Psoas muscle (tissue), 8 donors: ENCODE measurements around the gene AMBRA1. TPM values are rescaled to one million over a fixed set of nuclear protein-coding genes. Genes with fewer than 3 reads are reported as not detected.
A peak's percentile ranks its signal among the peaks of the same experiment; 100 is the strongest.

Source experiments
- ATAC-seq, 4 donors: fragments of 200-7000 bp; cut with Tn5 transposase; one replicate each; pipeline ENCODE4 v1.9.1; 2020; ENCODE audit warnings: moderate library complexity in 3 of 4, mild to moderate bottlenecking in 2 of 4
- DNase-seq, 2 donors: peaks; one replicate each; pipeline ENCODE4 v3.0.0-alpha.2; 2020
- H3K27ac ChIP-seq: fragments of 200-600 bp; one replicate; pipeline ENCODE4 v1.8.0; 2022
- H3K27me3 ChIP-seq, 3 donors: fragments of 200-600 bp in 1 of 3; one replicate each; pipeline versions ENCODE4 v1.6.1 to v1.8.0; 2013 to 2022; ENCODE audit warnings: low read length in 2 of 3, mild to moderate bottlenecking in 2 of 3, moderate library complexity in 1 of 3; ENCODE audit not compliant: insufficient read depth in 3 of 3
- H3K36me3 ChIP-seq, 2 donors: fragments of 200-600 bp in 1 of 2; one replicate each; pipeline versions ENCODE4 v1.6.1 to v1.8.0; 2013 to 2022; ENCODE audit warnings: low read depth in 1 of 2, mild to moderate bottlenecking in 1 of 2, moderate library complexity in 1 of 2; ENCODE audit not compliant: insufficient read depth in 1 of 2
- H3K4me1 ChIP-seq: fragments of 200-600 bp; one replicate; pipeline ENCODE4 v1.8.0; 2022
- H3K4me3 ChIP-seq: fragments of 200-600 bp; one replicate; pipeline ENCODE4 v1.8.0; 2022; ENCODE audit warnings: mild to moderate bottlenecking
- H3K9me3 ChIP-seq: fragments of 200-600 bp; one replicate; pipeline ENCODE4 v1.8.0; 2022
- WGBS, 3 donors: extraction: QIAGEN DNeasy Blood & Tissue Kit; methylation state at CpG; one replicate each; pipeline versions ENCODE4 v1.1.6 to v1.1.7; 2013; 5-methylcytosine and 5-hydroxymethylcytosine counted together
- intact Hi-C, 2 donors: fragments of 100-400 bp; cut with DNase I; formaldehyde crosslinking; loops; one replicate each; pipeline versions ENCODE4 v1.11.0 to v1.14.2; 2022
- polyA plus RNA-seq, 3 donors: library from polyadenylated mRNA; stranded (reverse); fragments of 200-250 nt; gene quantifications; one replicate each; pipeline ENCODE4 v1.2.3, GENCODE V29; 2013
- total RNA-seq, 4 donors: library from RNA; stranded (reverse); fragmentation: NEBNext Ultra II Directional in 2 of 4; extraction: Animal tissue kit (Norgen Biotek cat#: 25700) in 2 of 4; gene quantifications; one replicate each; pipeline versions ENCODE4 v1.2.1 to v1.2.4, GENCODE V29; 2021 to 2023
- TF ChIP-seq, protein P1 (sequence below): fragments of 200-600 bp; IDR thresholded peaks from one replicate; pipeline ENCODE4 v1.8.0; 2022; ENCODE audit warnings: antibody characterized with exemption
- donor health status: healthy with polysubstance abuse.
- donor health status: DM: no; HTN: no; CAD: no; lungs with moderate emphysema.
- donor health status: Bipolar disorder and iron deficiency.
- donor health status: healthy.
- donor health status: DM: yes; HTN: yes; CAD: no.
- donor health status: DM: no; HTN: no; CAD: no.
- donor health status: DM: no; HTN: no; CAD: no.
- donor health status: DM: yes; HTN: yes; CAD: no.

The AMBRA1 gene
- total and polyA plus RNA-seq, 7 donors = 5.1 to 23.5 (median 10.8) TPM

GRCh38 chr11:46611526-46612304, 17.9 kb upstream of the AMBRA1 start:
- H3K36me3 ChIP-seq = no peaks in the 10 kb centered on the region
- no peak for DNase-seq
- H3K4me1 ChIP-seq = peaks cover 12% of the 10 kb centered on the region
- intact Hi-C loops = loop anchor here (5.0 to 10.0 kb wide), 2 partner anchors 217 to 369 kb away; partner anchors contain the start of gene CHRM4 (in 1 of the 2)
- TF ChIP-seq, protein P1, sequence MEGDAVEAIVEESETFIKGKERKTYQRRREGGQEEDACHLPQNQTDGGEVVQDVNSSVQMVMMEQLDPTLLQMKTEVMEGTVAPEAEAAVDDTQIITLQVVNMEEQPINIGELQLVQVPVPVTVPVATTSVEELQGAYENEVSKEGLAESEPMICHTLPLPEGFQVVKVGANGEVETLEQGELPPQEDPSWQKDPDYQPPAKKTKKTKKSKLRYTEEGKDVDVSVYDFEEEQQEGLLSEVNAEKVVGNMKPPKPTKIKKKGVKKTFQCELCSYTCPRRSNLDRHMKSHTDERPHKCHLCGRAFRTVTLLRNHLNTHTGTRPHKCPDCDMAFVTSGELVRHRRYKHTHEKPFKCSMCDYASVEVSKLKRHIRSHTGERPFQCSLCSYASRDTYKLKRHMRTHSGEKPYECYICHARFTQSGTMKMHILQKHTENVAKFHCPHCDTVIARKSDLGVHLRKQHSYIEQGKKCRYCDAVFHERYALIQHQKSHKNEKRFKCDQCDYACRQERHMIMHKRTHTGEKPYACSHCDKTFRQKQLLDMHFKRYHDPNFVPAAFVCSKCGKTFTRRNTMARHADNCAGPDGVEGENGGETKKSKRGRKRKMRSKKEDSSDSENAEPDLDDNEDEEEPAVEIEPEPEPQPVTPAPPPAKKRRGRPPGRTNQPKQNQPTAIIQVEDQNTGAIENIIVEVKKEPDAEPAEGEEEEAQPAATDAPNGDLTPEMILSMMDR = no peak
- H3K4me3 ChIP-seq = no peak overlapping the region
- no peak overlapping the region for H3K27ac ChIP-seq
- H3K9me3 ChIP-seq = no peaks in the 10 kb centered on the region
- peak in 1 of 4 donors; percentile 23 for ATAC-seq
- WGBS, 3 donors = 63 to 79% (median 64%) methylated on average over 5 of the region's 5 CpGs
- H3K27me3 ChIP-seq = no peaks in the 10 kb centered on the region

GRCh38 chr11:46609386-46609785, 15.6 kb upstream of the AMBRA1 start:
- TF ChIP-seq, protein P1 = no peak
- DNase-seq (no peak), ATAC-seq (no peak)
- Histone ChIP-seq H3K27ac (no peak overlapping the region), H3K9me3 (no peaks in the 10 kb centered on the region), H3K36me3 (no peaks in the 10 kb centered on the region), H3K4me1 (no peaks in the 10 kb centered on the region), H3K4me3 (no peak overlapping the region), H3K27me3 (no peaks in the 10 kb centered on the region)
- intact Hi-C loops = no loop called here
- 79 to 99% (median 89%) methylated on average over 6 of the region's 6 CpGs for WGBS, 3 donors

- H3K27ac ChIP-seq = no peak overlapping the region
- WGBS, 3 donors = 66 to 85% (median 79%) methylated on average over 1 of the region's 1 CpG
- TF ChIP-seq, protein P1 = no peak
- intact Hi-C loops = no loop called here
- no peak overlapping the region for H3K4me3 ChIP-seq
- peaks cover 0 to 7% of the 10 kb centered on the region in 2 donors for H3K36me3 ChIP-seq
- H3K4me1 ChIP-seq = no peaks in the 10 kb centered on the region
- ATAC-seq = no peak
- no peaks in the 10 kb centered on the region for H3K9me3 ChIP-seq
- no peak for DNase-seq
- no peaks in the 10 kb centered on the region for H3K27me3 ChIP-seq
Observed at GRCh38 chr11:46607516-46607915, 13.7 kb upstream of the AMBRA1 start.

DNA sequence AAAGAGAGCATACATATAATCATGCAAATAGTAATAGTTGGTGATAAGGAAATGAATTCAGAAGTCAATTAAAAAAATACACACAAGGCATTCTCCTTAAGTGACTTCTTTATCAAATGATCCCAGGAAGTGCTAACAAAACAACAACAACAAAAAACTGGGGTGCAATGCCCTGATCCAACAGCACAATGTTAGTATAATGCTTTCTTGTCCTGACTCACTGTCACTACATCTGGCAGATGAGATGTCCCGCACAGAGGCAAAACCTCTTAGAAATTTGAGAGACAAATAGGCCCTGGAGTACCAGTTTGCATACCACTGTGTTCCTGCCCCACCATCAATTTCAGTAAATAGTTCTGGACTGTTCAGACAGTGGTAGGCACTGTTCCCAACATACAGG, 11.0 kb upstream of the AMBRA1 start:
- TF ChIP-seq, protein P1 = no peak
- Histone ChIP-seq H3K27ac (no peak overlapping the region), H3K36me3 (peaks cover 0 to 7% of the 10 kb centered on the region in 2 donors), H3K4me1 (peaks cover 7% of the 10 kb centered on the region), H3K4me3 (no peak overlapping the region), H3K9me3 (no peaks in the 10 kb centered on the region), H3K27me3 (no peaks in the 10 kb centered on the region)
- DNase-seq = no peak
- WGBS, 3 donors = 87 to 90% (median 89%) methylated on average over 1 of the region's 1 CpG
- no peak for ATAC-seq
- intact Hi-C loops = no loop called here
